DND-41 (cell line): ENCODE results near the gene SERPINA12.

ENCODE experiments used
- CTCF ChIP-seq: IDR thresholded peaks from 2 replicates; pipeline ENCODE4 v1.5.1; 2012; ENCODE audit warnings: borderline replicate concordance, low read length, moderate library complexity, mild to moderate bottlenecking; ENCODE audit not compliant: poor library complexity, severe bottlenecking; ENCODE audit errors: extremely low read depth
- EZH2 ChIP-seq: IDR thresholded peaks from 3 replicates; pipeline ENCODE4 v1.6.1; 2012; ENCODE audit warnings: borderline replicate concordance, low read depth, mild to moderate bottlenecking, moderate library complexity, low read length, inconsistent platforms; ENCODE audit not compliant: severe bottlenecking

- TF ChIP-seq CTCF (no peak), EZH2 (no peak)
Measured at GRCh38 chr14:94478420-94478819, 30.8 kb downstream of the SERPINA12 start.
